Measurements from ENCODE around the gene ADAM12. TPM values are rescaled to one million over a fixed set of nuclear protein-coding genes. Genes with fewer than 3 reads are reported as not detected.

Gene ADAM12
- total RNA-seq, 1 experiment from 2014 or later: 0.24 TPM

- WGBS (ENCODE audit: extremely low coverage, insufficient read length, low lambda C conversion rate): no CpG with 5 or more reads among the region's 10 CpGs
- H2BK5ac ChIP-seq (ENCODE audit: insufficient read length, low read length): no peak overlapping the region
- no peaks in the 10 kb centered on the region for H3K9me3 ChIP-seq (ENCODE audit: control insufficient read depth, low read depth, low read length)
- Mint-ChIP-seq H3K27me3 (ENCODE audit: low read depth) (peaks cover 9% of the 10 kb centered on the region), H3K27ac (no peak overlapping the region), H3K4me3 (no peak overlapping the region), H3K9me3 (peaks cover 2 to 3% of the 10 kb centered on the region in 2 experiments; a peak in 2 of 5 replicates), H3K4me1 (no peaks in the 10 kb centered on the region; a peak in 1 of 4 replicates), H3K36me3 (ENCODE audit: insufficient read depth in 1 of 3, low read depth in 3 of 3) (peaks cover 0 to 4% (median 0%) of the 10 kb centered on the region in 3 experiments; a peak in 2 of 7 replicates)
- H2BK20ac ChIP-seq (ENCODE audit: low read depth, low read length, poor library complexity, severe bottlenecking): no peak overlapping the region
- no peaks in the 10 kb centered on the region for H3K27me3 ChIP-seq (ENCODE audit: insufficient read depth, low read length)
- no peak overlapping the region for H2BK120ac ChIP-seq (ENCODE audit: low read depth, low read length, poor library complexity, severe bottlenecking)
- no peaks in the 10 kb centered on the region for H3K79me2 ChIP-seq (ENCODE audit: insufficient read depth, low read length)
- H2AK5ac ChIP-seq (ENCODE audit: insufficient read length, low read length): no peak overlapping the region
- H2BK12ac ChIP-seq (ENCODE audit: insufficient read length, low read depth, low read length): no peak overlapping the region
- H3K79me1 ChIP-seq (ENCODE audit: insufficient read depth, low read depth, low read length, poor library complexity, severe bottlenecking): no peaks in the 10 kb centered on the region
- TF ChIP-seq, protein P1, sequence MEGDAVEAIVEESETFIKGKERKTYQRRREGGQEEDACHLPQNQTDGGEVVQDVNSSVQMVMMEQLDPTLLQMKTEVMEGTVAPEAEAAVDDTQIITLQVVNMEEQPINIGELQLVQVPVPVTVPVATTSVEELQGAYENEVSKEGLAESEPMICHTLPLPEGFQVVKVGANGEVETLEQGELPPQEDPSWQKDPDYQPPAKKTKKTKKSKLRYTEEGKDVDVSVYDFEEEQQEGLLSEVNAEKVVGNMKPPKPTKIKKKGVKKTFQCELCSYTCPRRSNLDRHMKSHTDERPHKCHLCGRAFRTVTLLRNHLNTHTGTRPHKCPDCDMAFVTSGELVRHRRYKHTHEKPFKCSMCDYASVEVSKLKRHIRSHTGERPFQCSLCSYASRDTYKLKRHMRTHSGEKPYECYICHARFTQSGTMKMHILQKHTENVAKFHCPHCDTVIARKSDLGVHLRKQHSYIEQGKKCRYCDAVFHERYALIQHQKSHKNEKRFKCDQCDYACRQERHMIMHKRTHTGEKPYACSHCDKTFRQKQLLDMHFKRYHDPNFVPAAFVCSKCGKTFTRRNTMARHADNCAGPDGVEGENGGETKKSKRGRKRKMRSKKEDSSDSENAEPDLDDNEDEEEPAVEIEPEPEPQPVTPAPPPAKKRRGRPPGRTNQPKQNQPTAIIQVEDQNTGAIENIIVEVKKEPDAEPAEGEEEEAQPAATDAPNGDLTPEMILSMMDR (conservative IDR thresholded peaks at IDR 0.05): no peak
- no peak overlapping the region for H4K5ac ChIP-seq (ENCODE audit: insufficient read length, low read depth, low read length)
- H3K9ac ChIP-seq (ENCODE audit: extremely low read depth, insufficient read length, low read length): no peak overlapping the region
- no peaks in the 10 kb centered on the region for H4K20me1 ChIP-seq (ENCODE audit: control insufficient read depth, insufficient read depth, insufficient read length)
- no peak overlapping the region for H4K8ac ChIP-seq (replicated peaks; ENCODE audit: insufficient read length, low read depth, low read length)
- no peak overlapping the region for H3T11ph ChIP-seq (ENCODE audit: low read length)
- no peak overlapping the region for H3K27ac ChIP-seq (ENCODE audit: insufficient read length, low read depth, low read length)
- H3K4me1 ChIP-seq (ENCODE audit: insufficient read depth, low read length): no peaks in the 10 kb centered on the region
- H3K23me2 ChIP-seq (ENCODE audit: insufficient read length, low read depth, low read length, poor library complexity, severe bottlenecking): no peaks in the 10 kb centered on the region
- H3K56ac ChIP-seq (ENCODE audit: insufficient read length, low read depth, low read length): no peak overlapping the region
- no peak overlapping the region for H2AFZ ChIP-seq (ENCODE audit: low read length)
- H3K23ac ChIP-seq (ENCODE audit: insufficient read length, low read depth, low read length): no peak overlapping the region
- DNase-seq: no peak
- no peak overlapping the region for H4K91ac ChIP-seq (ENCODE audit: insufficient read length, low read depth, low read length)
- no peak overlapping the region for H3K4me2 ChIP-seq (ENCODE audit: insufficient read depth, insufficient read length, low read length)
- H3K14ac ChIP-seq (ENCODE audit: insufficient read depth, low read length): no peak overlapping the region
- no peak overlapping the region for H3K18ac ChIP-seq (ENCODE audit: insufficient read length, low read depth, low read length)
- no peak overlapping the region for H2BK15ac ChIP-seq (ENCODE audit: low read depth, low read length)
- no peak overlapping the region for H3K4ac ChIP-seq (ENCODE audit: low read depth, low read length)
Measured at GRCh38 chr10:126210051-126210651, 178.1 kb downstream of the ADAM12 start.

Data from H9 (cell line).